ENCODE data around the gene GPR146. TPM values are rescaled to one million over a fixed set of nuclear protein-coding genes. Genes with fewer than 3 reads are reported as not detected.
A peak's percentile ranks its signal among the peaks of the same experiment; 100 is the strongest.

The GPR146 gene
- 10 to 100 TPM in 1 of 2 experiments, 1 to 10 TPM in 1; 8.8 to 10.1 TPM for total RNA-seq
- polyA plus RNA-seq = 10 to 100 TPM; 10.0 to 22.2 TPM

GRCh38 chr7:1044189-1045068, at the start of gene GPR146:
Gene GPR146, plus strand, starts transcription at chr7:1044546. Its CDS starts 12,970 bp downstream, at chr7:1057516.
- H3K27ac Mint-ChIP-seq = peak within 1 kb of the TSS; percentile 83 to 94 (median 91)

GRCh38 chr7:994592-995308, 49.6 kb upstream of the GPR146 start:
- Mint-ChIP-seq H3K36me3 (peaks cover 2 to 3% of the 10 kb centered on the region in 2 donors), H3K4me1 (peaks cover 0 to 6% (median 3%) of the 10 kb centered on the region in 4 donors), H3K27ac (no peak overlapping the region), H3K4me3 (no peak overlapping the region), H3K9me3 (peaks cover 0 to 2% (median 0%) of the 10 kb centered on the region in 8 donors), H3K27me3 (no peaks in the 10 kb centered on the region)
- H3K36me3 ChIP-seq (ENCODE audit: insufficient read depth, low read length) = no peaks in the 10 kb centered on the region
- CTCF ChIA-PET (ENCODE audit: partially characterized antibody) = interaction anchor here (1.1 to 10.0 kb wide), 9 partner anchors 9 to 181 kb away, joined by 3 to 359 read pairs (median 23); partner anchors contain the start of genes COX19 and GPR146
- POLR2A ChIA-PET (ENCODE audit: partially characterized antibody) = interaction anchor here (0.9 to 4.3 kb wide), 2 partner anchors 20 to 71 kb away, joined by 3 to 44 read pairs; partner anchors contain the start of gene COX19
- peaks cover 4% of the 10 kb centered on the region for H3K4me1 ChIP-seq (ENCODE audit: insufficient read depth, low read length)
- no peaks in the 10 kb centered on the region for H3K27me3 ChIP-seq (ENCODE audit: insufficient read depth, low read length)
- no peak for DNase-seq
- no peak overlapping the region for H3K27ac ChIP-seq (ENCODE audit: low read depth, low read length)
- no peaks in the 10 kb centered on the region for H3K9me3 ChIP-seq (ENCODE audit: control insufficient read depth in 1 of 2, low read length in 2 of 2)
- H3K4me3 ChIP-seq (ENCODE audit: low read length in 2 of 2) = no peak overlapping the region
- intact Hi-C loops (cut with micrococcal nuclease) = no loop called here

More at GRCh38 chr7:1044189-1045068, at the start of gene GPR146:
- H3K4me1 ChIP-seq (ENCODE audit: insufficient read depth, low read length) = peaks cover 70% of the 10 kb centered on the region
- peak; percentile 85 to 89 (median 86) for DNase-seq
- Mint-ChIP-seq H3K4me3 (peak within 1 kb of the TSS; percentile 88 to 96 (median 92)), H3K27me3 (no peaks in the 10 kb centered on the region), H3K9me3 (no peaks in the 10 kb centered on the region), H3K36me3 (no peaks in the 10 kb centered on the region), H3K4me1 (peaks cover 49 to 74% (median 65%) of the 10 kb centered on the region in 4 donors)
- CTCF ChIA-PET (ENCODE audit: partially characterized antibody) = interaction anchor here (0.7 to 8.4 kb wide), 11 partner anchors 9 to 72 kb away, joined by 3 to 65 read pairs (median 5); no protein-coding TSS in a partner anchor
- intact Hi-C loops (cut with micrococcal nuclease) = loop anchor here (2.0 kb wide), 3 partner anchors 16 to 122 kb away; no protein-coding TSS in a partner anchor
- POLR2A ChIA-PET (ENCODE audit: partially characterized antibody) = interaction anchor here (0.7 to 3.0 kb wide), 12 partner anchors 9 to 121 kb away, joined by 3 to 20 read pairs (median 4); partner anchors contain the start of genes COX19 and ZFAND2A
- H3K9me3 ChIP-seq (ENCODE audit: control insufficient read depth in 1 of 2, low read length in 2 of 2) = no peaks in the 10 kb centered on the region
- peak within 1 kb of the TSS; percentile 67 to 69 for H3K4me3 ChIP-seq (ENCODE audit: low read length in 2 of 2)
- H3K27ac ChIP-seq (ENCODE audit: low read depth, low read length) = peak within 1 kb of the TSS; percentile 55
- no peaks in the 10 kb centered on the region for H3K36me3 ChIP-seq (ENCODE audit: insufficient read depth, low read length)
- H3K27me3 ChIP-seq (ENCODE audit: insufficient read depth, low read length) = no peaks in the 10 kb centered on the region

GRCh38 chr7:995571-995970, 48.8 kb upstream of the GPR146 start:
- no peak overlapping the region for H3K4me3 ChIP-seq (ENCODE audit: low read length in 2 of 2)
- POLR2A ChIA-PET (ENCODE audit: partially characterized antibody) = interaction anchor here (4.3 kb wide), 1 partner anchor 70 kb away, joined by 44 read pairs; no protein-coding TSS in a partner anchor

GRCh38 chr7:996079-996872, 48.1 kb upstream of the GPR146 start:
- intact Hi-C loops (cut with micrococcal nuclease) = no loop called here
- no peak overlapping the region for H3K27ac Mint-ChIP-seq
- CTCF ChIA-PET (ENCODE audit: partially characterized antibody) = interaction anchor here (4.8 to 10.0 kb wide), 2 partner anchors 49 to 67 kb away, joined by 65 to 359 read pairs; partner anchors contain the start of gene GPR146
- POLR2A ChIA-PET (ENCODE audit: partially characterized antibody) = interaction anchor here (4.3 kb wide), 1 partner anchor 69 kb away, joined by 44 read pairs; no protein-coding TSS in a partner anchor
- no peak for DNase-seq
- H3K27me3 Mint-ChIP-seq = no peaks in the 10 kb centered on the region
- no peak overlapping the region for H3K27ac ChIP-seq (ENCODE audit: low read depth, low read length)
- H3K4me3 Mint-ChIP-seq = no peak overlapping the region
- peaks cover 4% of the 10 kb centered on the region for H3K4me1 ChIP-seq (ENCODE audit: insufficient read depth, low read length)
- H3K27me3 ChIP-seq (ENCODE audit: insufficient read depth, low read length) = no peaks in the 10 kb centered on the region
- peaks cover 0 to 6% (median 3%) of the 10 kb centered on the region in 4 donors for H3K4me1 Mint-ChIP-seq
- H3K36me3 ChIP-seq (ENCODE audit: insufficient read depth, low read length) = no peaks in the 10 kb centered on the region
- H3K36me3 Mint-ChIP-seq = peaks cover 3 to 8% of the 10 kb centered on the region in 2 donors
- H3K9me3 ChIP-seq (ENCODE audit: control insufficient read depth in 1 of 2, low read length in 2 of 2) = no peaks in the 10 kb centered on the region
- H3K4me3 ChIP-seq (ENCODE audit: low read length in 2 of 2) = no peak overlapping the region
- peaks cover 0 to 2% (median 0%) of the 10 kb centered on the region in 8 donors for H3K9me3 Mint-ChIP-seq

More at GRCh38 chr7:995571-995970, 48.8 kb upstream of the GPR146 start:
- intact Hi-C loops (cut with micrococcal nuclease) = no loop called here
- Mint-ChIP-seq H3K9me3 (peaks cover 0 to 2% (median 0%) of the 10 kb centered on the region in 8 donors), H3K4me1 (peaks cover 0 to 6% (median 3%) of the 10 kb centered on the region in 4 donors), H3K36me3 (peaks cover 3 to 5% of the 10 kb centered on the region in 2 donors), H3K27ac (no peak overlapping the region), H3K27me3 (no peaks in the 10 kb centered on the region), H3K4me3 (no peak overlapping the region)
- H3K9me3 ChIP-seq (ENCODE audit: control insufficient read depth in 1 of 2, low read length in 2 of 2) = no peaks in the 10 kb centered on the region
- H3K27ac ChIP-seq (ENCODE audit: low read depth, low read length) = no peak overlapping the region
- CTCF ChIA-PET (ENCODE audit: partially characterized antibody) = interaction anchor here (0.7 to 10.0 kb wide), 6 partner anchors 12 to 180 kb away, joined by 3 to 359 read pairs (median 29); partner anchors contain the start of genes GPER1 and GPR146
- H3K36me3 ChIP-seq (ENCODE audit: insufficient read depth, low read length) = no peaks in the 10 kb centered on the region
- H3K27me3 ChIP-seq (ENCODE audit: insufficient read depth, low read length) = no peaks in the 10 kb centered on the region
- peaks cover 4% of the 10 kb centered on the region for H3K4me1 ChIP-seq (ENCODE audit: insufficient read depth, low read length)
- no peak for DNase-seq

GRCh38 chr7:997404-998395, 46.6 kb upstream of the GPR146 start:
- DNase-seq = no peak
- H3K4me3 ChIP-seq (ENCODE audit: low read length in 2 of 2) = no peak overlapping the region
- no peaks in the 10 kb centered on the region for H3K27me3 Mint-ChIP-seq
- ChIA-PET POLR2A (ENCODE audit: partially characterized antibody) (interaction anchor here (0.8 kb wide), 1 partner anchor 68 kb away, joined by 3 read pairs; no protein-coding TSS in a partner anchor), CTCF (ENCODE audit: partially characterized antibody) (interaction anchor here (0.9 to 10.0 kb wide), 2 partner anchors 47 to 66 kb away, joined by 3 to 359 read pairs; partner anchors contain the start of gene GPR146)
- H3K36me3 Mint-ChIP-seq = peaks cover 3 to 8% of the 10 kb centered on the region in 2 donors
- H3K9me3 Mint-ChIP-seq = peaks cover 0 to 2% (median 0%) of the 10 kb centered on the region in 8 donors
- H3K4me1 Mint-ChIP-seq = peaks cover 0 to 6% (median 3%) of the 10 kb centered on the region in 4 donors
- peak overlapping the region in 1 of 7 donors; percentile 37 for H3K27ac Mint-ChIP-seq
- H3K4me1 ChIP-seq (ENCODE audit: insufficient read depth, low read length) = peaks cover 4% of the 10 kb centered on the region
- no peaks in the 10 kb centered on the region for H3K9me3 ChIP-seq (ENCODE audit: control insufficient read depth in 1 of 2, low read length in 2 of 2)
- intact Hi-C loops (cut with micrococcal nuclease) = no loop called here
- H3K4me3 Mint-ChIP-seq = no peak overlapping the region
- no peaks in the 10 kb centered on the region for H3K27me3 ChIP-seq (ENCODE audit: insufficient read depth, low read length)
- no peaks in the 10 kb centered on the region for H3K36me3 ChIP-seq (ENCODE audit: insufficient read depth, low read length)
- no peak overlapping the region for H3K27ac ChIP-seq (ENCODE audit: low read depth, low read length)
